SK-N-SH (cell line): ENCODE results near the gene KCNJ10. TPM values are rescaled to one million over a fixed set of nuclear protein-coding genes. Genes with fewer than 3 reads are reported as not detected.
"Not testable (repeated sequence)": the region's sequence is repeated elsewhere in the genome, so short reads cannot be mapped to it uniquely, and the experiment has no call there.

ENCODE experiments used
- CTCF ChIA-PET: fragments of 300-600, 350-600 bp; formaldehyde crosslinking; extraction: SDS; loops from one replicate; lab custom pipeline; 2021; lab: Yijun Ruan, JAX
- POLR2A ChIA-PET: fragments of 350-600 bp; sonication (Branson Sonifier 250); formaldehyde crosslinking; extraction: SDS; loops from one replicate; lab custom pipeline; 2020; ENCODE audit warnings: antibody characterized with exemption, inconsistent platforms; lab: Yijun Ruan, JAX
- DNase-seq: peaks from one replicate; pipeline ENCODE4 v3.0.0; 2012
- H2AFZ ChIP-seq: fragments of 200-600 bp; sonication (generic); 2 replicates; pipeline ENCODE4 v1.8.1; 2016; ENCODE audit warnings: antibody characterized with exemption, mild to moderate bottlenecking, low read depth
- H3F3A ChIP-seq: fragments of 200-600 bp; sonication (generic); replicated peaks from 2 replicates; pipeline ENCODE3; 2016; ENCODE audit warnings: antibody characterized with exemption, mild to moderate bottlenecking; ENCODE audit not compliant: insufficient read depth
- H3K27ac ChIP-seq, 2 experiments: fragments of 200-500 bp in 1 of 2; fragments of 200-600 bp in 1 of 2; sonication (Bioruptor generic) in 1 of 2; sonication (generic), shearing (Covaris generic) in 1 of 2; 2 replicates each; pipeline versions ENCODE4 v1.5.1 to v1.6.1; 2014 to 2016; ENCODE audit warnings: low read depth in 2 of 2, inconsistent platforms in 1 of 2, low read length in 1 of 2, mild to moderate bottlenecking in 1 of 2, mixed read lengths in 1 of 2
- H3K27me3 ChIP-seq: fragments of 200-600 bp; sonication (generic), shearing (Covaris generic); 2 replicates; pipeline ENCODE4 v1.6.1; 2016; ENCODE audit warnings: mixed run types; ENCODE audit not compliant: insufficient read depth
- H3K36me3 ChIP-seq, 2 experiments: fragments of 200-500 bp in 1 of 2; fragments of 200-600 bp in 1 of 2; sonication (Bioruptor generic) in 1 of 2; sonication (generic) in 1 of 2; replicated peaks in 1 of 2; 2 replicates each; pipeline versions ENCODE3 to v1.5.1; 2014 to 2016; ENCODE audit warnings: low read length in 1 of 2, mild to moderate bottlenecking in 1 of 2; ENCODE audit not compliant: insufficient read depth in 2 of 2, control insufficient read depth in 1 of 2
- H3K4me1 ChIP-seq, 2 experiments: fragments of 200-500 bp in 1 of 2; fragments of 200-600 bp in 1 of 2; sonication (Bioruptor generic) in 1 of 2; sonication (generic), shearing (Covaris generic) in 1 of 2; 2 replicates each; pipeline versions ENCODE4 v1.5.1 to v1.6.1; 2014 to 2016; ENCODE audit warnings: low read depth in 1 of 2, low read length in 1 of 2, mixed run types in 1 of 2; ENCODE audit not compliant: insufficient read depth in 2 of 2, control insufficient read depth in 1 of 2
- H3K4me2 ChIP-seq: fragments of 200-600 bp; sonication (generic), shearing (Covaris generic); 2 replicates; pipeline ENCODE4 v1.6.1; 2017; ENCODE audit warnings: mixed run types
- H3K4me3 ChIP-seq, 2 experiments: fragments of 200-500 bp in 1 of 2; fragments of 200-600 bp in 1 of 2; sonication (Bioruptor generic) in 1 of 2; sonication (generic), shearing (Covaris generic) in 1 of 2; 2 replicates each; pipeline versions ENCODE4 v1.5.1 to v1.8.1; 2014 to 2016; ENCODE audit warnings: low read depth in 2 of 2, inconsistent platforms in 1 of 2, low read length in 1 of 2, mild to moderate bottlenecking in 1 of 2, mixed read lengths in 1 of 2, moderate library complexity in 1 of 2
- H3K79me2 ChIP-seq: fragments of 200-600 bp; sonication (generic); 2 replicates; pipeline ENCODE4 v1.8.1; 2017; ENCODE audit warnings: mild to moderate bottlenecking; ENCODE audit not compliant: insufficient read depth
- H3K9ac ChIP-seq: fragments of 200-600 bp; sonication (generic); 2 replicates; pipeline ENCODE4 v1.6.1; 2017; ENCODE audit warnings: mixed run types
- H3K9me2 ChIP-seq: fragments of 200-600 bp; sonication (generic); 2 replicates; pipeline ENCODE4 v1.6.1; 2017; ENCODE audit warnings: mixed run types
- H3K9me3 ChIP-seq: fragments of 200-600 bp; sonication (generic); 2 replicates; pipeline ENCODE4 v1.6.1; 2017; ENCODE audit warnings: mixed run types, mild to moderate bottlenecking, moderate library complexity
- H4K20me1 ChIP-seq: fragments of 200-600 bp; sonication (generic); 2 replicates; pipeline ENCODE4 v1.6.1; 2017; ENCODE audit warnings: mild to moderate bottlenecking, mixed run types; ENCODE audit not compliant: insufficient read depth
- CHD2 ChIP-seq: fragments of 150-350 bp; IDR thresholded peaks from 2 replicates; pipeline ENCODE4 v1.6.1; 2018; ENCODE audit warnings: low read length; ENCODE audit not compliant: partially characterized antibody
- ELF1 ChIP-seq: IDR thresholded peaks from 2 replicates; pipeline ENCODE4 v1.4.0; 2012
- EZH2phosphoT487 ChIP-seq: fragments of 200-600 bp; sonication (generic); IDR thresholded peaks from 2 replicates; pipeline ENCODE4 v1.6.1; 2017; ENCODE audit warnings: low read depth, mixed run types, mild to moderate bottlenecking, antibody characterized with exemption, moderate library complexity, borderline replicate concordance
- FOXJ3 ChIP-seq: sonication (generic); formaldehyde crosslinking; IDR thresholded peaks from 2 replicates; pipeline ENCODE4 v1.5.1; 2020; ENCODE audit warnings: mild to moderate bottlenecking, missing genetic modification reagents
- IRF3 ChIP-seq: fragments of 150-350 bp; IDR thresholded peaks from 2 replicates; pipeline ENCODE4 v1.6.1; 2016; ENCODE audit warnings: mild to moderate bottlenecking, low read depth, low read length
- JUND ChIP-seq: IDR thresholded peaks from 2 replicates; pipeline ENCODE4 v1.4.0; 2012
- MXI1 ChIP-seq: IDR thresholded peaks from 2 replicates; pipeline ENCODE4 v1.6.1; 2012; ENCODE audit warnings: mild to moderate bottlenecking, low read depth, low read length, improper control_type of control experiment
- RCOR1 ChIP-seq: fragments of 150-350 bp; IDR thresholded peaks from 2 replicates; pipeline ENCODE4 v1.6.1; 2017; ENCODE audit warnings: antibody characterized with exemption, low read length
- RFX5 ChIP-seq: IDR thresholded peaks from 2 replicates; pipeline ENCODE4 v1.6.1; 2012; ENCODE audit warnings: mild to moderate bottlenecking, improper control_type of control experiment, low read length
- RXRA ChIP-seq: IDR thresholded peaks from 2 replicates; pipeline ENCODE4 v1.4.0; 2012; ENCODE audit warnings: low read depth, mild to moderate bottlenecking, borderline replicate concordance
- TAF1 ChIP-seq: IDR thresholded peaks from 2 replicates; pipeline ENCODE4 v1.6.1; 2012; ENCODE audit warnings: low read depth, mild to moderate bottlenecking, low read length, moderate library complexity, borderline replicate concordance
- WGBS: methylation state at CpG from one replicate; pipeline ENCODE4 v1.1.6; 2017; ENCODE audit warnings: low lambda C conversion rate; 5-methylcytosine and 5-hydroxymethylcytosine counted together
- polyA plus RNA-seq, 3 experiments: library from polyadenylated mRNA; depleted of rRNA; stranded (reverse); fragments of >200 nt; gene quantifications; 2 replicates each; pipeline ENCODE4 v1.2.3, GENCODE V29; 2012
- TF ChIP-seq, protein P1 (sequence below): IDR thresholded peaks from 2 replicates; pipeline ENCODE4 v1.4.0; 2012; ENCODE audit warnings: low read depth, borderline replicate concordance

KCNJ10 gene
- polyA plus RNA-seq, 1 of the 3 experiments (the other 2 are of a cell fraction) = not detected

DNA sequence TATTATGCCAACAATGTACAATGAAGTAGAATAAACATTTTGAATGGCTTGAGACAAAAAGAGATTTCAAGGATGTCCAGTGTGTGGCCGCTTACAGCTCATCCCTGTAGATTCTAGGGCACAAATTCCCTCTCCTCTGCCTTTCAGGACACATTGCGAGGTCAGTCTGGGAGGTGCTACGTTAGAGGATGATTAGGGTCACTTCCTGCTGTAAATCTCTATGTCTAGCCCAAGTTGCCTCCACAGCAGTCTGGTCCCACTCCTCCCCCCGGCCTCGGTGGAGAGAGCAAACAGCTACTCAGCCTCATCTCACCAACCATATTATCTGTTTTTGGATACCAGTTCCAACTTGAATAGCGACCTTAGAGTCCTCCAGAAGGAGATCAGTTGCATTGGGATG lies 17.0 kb downstream of the KCNJ10 start:
- 24% methylated on average over 6 of the region's 6 CpGs for WGBS
- TF ChIP-seq TAF1 (no peak), RFX5 (no peak), IRF3 (no peak)
- Histone ChIP-seq H4K20me1 (no peaks in the 10 kb centered on the region), H3K27me3 (peaks cover 70% of the 10 kb centered on the region), H3K9me3 (no peaks in the 10 kb centered on the region), H3K4me3 (no peak overlapping the region), H3K27ac (no peak overlapping the region), H2AFZ (no peak overlapping the region), H3K79me2 (no peaks in the 10 kb centered on the region), H3K4me2 (no peak overlapping the region), H3K4me1 (no peaks in the 10 kb centered on the region), H3K9me2 (no peaks in the 10 kb centered on the region), H3K9ac (no peak overlapping the region), H3K36me3 (no peaks in the 10 kb centered on the region), H3F3A (no peaks in the 10 kb centered on the region)
- CTCF ChIA-PET = interaction anchor here (1.2 to 9.8 kb wide), 4 partner anchors 9 to 32 kb away, joined by 3 to 76 read pairs (median 6); partner anchors contain the start of gene KCNJ9
- DNase-seq = no peak
- POLR2A ChIA-PET = interaction anchor here (1.0 kb wide), 1 partner anchor 17 kb away, joined by 3 read pairs; the partner anchor contains the start of gene KCNJ10

GRCh38 chr1:160050619-160051018 lies 19.3 kb downstream of the KCNJ10 start:
- Histone ChIP-seq H3K9ac (no peak overlapping the region), H3K36me3 (no peaks in the 10 kb centered on the region), H2AFZ (no peak overlapping the region), H3K27ac (no peak overlapping the region), H3F3A (no peaks in the 10 kb centered on the region), H3K79me2 (no peaks in the 10 kb centered on the region), H3K4me3 (no peak overlapping the region), H3K4me1 (peaks cover 0 to 11% of the 10 kb centered on the region in 2 experiments; a peak in 2 of 4 replicates), H4K20me1 (no peaks in the 10 kb centered on the region), H3K9me3 (no peaks in the 10 kb centered on the region), H3K4me2 (no peak overlapping the region), H3K27me3 (peaks cover 65% of the 10 kb centered on the region), H3K9me2 (no peaks in the 10 kb centered on the region)
- POLR2A ChIA-PET = no interaction called here
- no peak for TF ChIP-seq ELF1
- no peak for TF ChIP-seq FOXJ3 (CRISPR knock-in tag)
- no peak for TF ChIP-seq MXI1
- no peak for TF ChIP-seq RCOR1
- no peak for TF ChIP-seq EZH2phosphoT487
- no peak for TF ChIP-seq RXRA
- no peak for TF ChIP-seq CHD2
- TF ChIP-seq JUND = no peak
- TF ChIP-seq, protein P1, sequence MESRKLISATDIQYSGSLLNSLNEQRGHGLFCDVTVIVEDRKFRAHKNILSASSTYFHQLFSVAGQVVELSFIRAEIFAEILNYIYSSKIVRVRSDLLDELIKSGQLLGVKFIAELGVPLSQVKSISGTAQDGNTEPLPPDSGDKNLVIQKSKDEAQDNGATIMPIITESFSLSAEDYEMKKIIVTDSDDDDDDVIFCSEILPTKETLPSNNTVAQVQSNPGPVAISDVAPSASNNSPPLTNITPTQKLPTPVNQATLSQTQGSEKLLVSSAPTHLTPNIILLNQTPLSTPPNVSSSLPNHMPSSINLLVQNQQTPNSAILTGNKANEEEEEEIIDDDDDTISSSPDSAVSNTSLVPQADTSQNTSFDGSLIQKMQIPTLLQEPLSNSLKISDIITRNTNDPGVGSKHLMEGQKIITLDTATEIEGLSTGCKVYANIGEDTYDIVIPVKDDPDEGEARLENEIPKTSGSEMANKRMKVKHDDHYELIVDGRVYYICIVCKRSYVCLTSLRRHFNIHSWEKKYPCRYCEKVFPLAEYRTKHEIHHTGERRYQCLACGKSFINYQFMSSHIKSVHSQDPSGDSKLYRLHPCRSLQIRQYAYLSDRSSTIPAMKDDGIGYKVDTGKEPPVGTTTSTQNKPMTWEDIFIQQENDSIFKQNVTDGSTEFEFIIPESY = no peak
- CTCF ChIA-PET = interaction anchor here (2.4 to 9.8 kb wide), 2 partner anchors 28 to 34 kb away, joined by 10 to 76 read pairs; partner anchors contain the start of gene KCNJ9
- 50% methylated on average over 1 of the region's 1 CpG for WGBS
- no peak for DNase-seq

DNA sequence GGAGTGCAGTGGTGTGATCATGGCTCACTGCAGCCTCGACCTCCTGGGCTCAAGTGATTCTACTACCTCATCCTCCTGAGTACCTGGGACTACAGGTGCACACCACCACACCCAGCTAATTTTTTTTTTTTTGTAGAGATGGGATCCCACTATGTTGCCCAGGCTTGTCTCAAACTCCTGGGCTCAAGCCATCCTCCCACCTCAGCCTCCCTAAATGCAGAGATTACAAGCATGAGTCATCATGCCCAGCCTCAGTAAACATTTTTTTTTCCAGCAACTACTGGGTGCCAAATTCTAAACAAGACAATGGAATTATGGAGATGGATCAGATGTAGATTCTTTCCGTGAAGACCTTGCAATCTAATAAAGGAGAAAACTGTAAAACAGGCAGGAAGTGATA lies 19.8 kb downstream of the KCNJ10 start:
- not testable (repeated sequence) for H2AFZ ChIP-seq

More for the DNA sequence above, 19.8 kb downstream of the KCNJ10 start:
- H4K20me1 ChIP-seq, H3K27ac ChIP-seq, DNase-seq, H3K4me3 ChIP-seq, H3K9me2 ChIP-seq, H3K9me3 ChIP-seq, H3K9ac ChIP-seq, H3K4me2 ChIP-seq, POLR2A ChIA-PET, H3K36me3 ChIP-seq, H3K79me2 ChIP-seq, H3F3A ChIP-seq: not testable (repeated sequence)
- Histone ChIP-seq H3K4me1 (peaks cover 0 to 11% of the 10 kb centered on the region in 2 experiments; a peak in 2 of 4 replicates), H3K27me3 (peaks cover 60% of the 10 kb centered on the region; the same call in 1 of the 2 replicates)
- 6% methylated on average over 2 of the region's 2 CpGs for WGBS
- CTCF ChIA-PET = interaction anchor here (2.4 to 9.8 kb wide), 2 partner anchors 28 to 34 kb away, joined by 10 to 76 read pairs; partner anchors contain the start of gene KCNJ9
